CD4-positive, alpha-beta T cell (primary cell): ENCODE results near the gene PCDHGB5. TPM values are rescaled to one million over a fixed set of nuclear protein-coding genes. Genes with fewer than 3 reads are reported as not detected.
"Not testable (repeated sequence)": the region's sequence is repeated elsewhere in the genome, so short reads cannot be mapped to it uniquely, and the experiment has no call there.

Experiments used
- ATAC-seq: fragments of 200-7000 bp; cut with Tn5 transposase; one replicate; pipeline ENCODE4 v1.10.0; 2022; ENCODE audit warnings: mild to moderate bottlenecking; ENCODE audit not compliant: poor library complexity
- CTCF ChIA-PET: fragments of 350-600 bp; sonication (Branson Sonifier 250); formaldehyde crosslinking; loops from one replicate; lab custom pipeline; 2021; ENCODE audit warnings: antibody characterized with exemption, inconsistent platforms; lab: Charles Lee
- POLR2A ChIA-PET: fragments of 350-600 bp; sonication (Branson Sonifier 250); formaldehyde crosslinking; loops from one replicate; lab custom pipeline; 2021; ENCODE audit warnings: antibody characterized with exemption, inconsistent platforms; lab: Charles Lee
- DNase-seq, 14 experiments: peaks; one replicate each; pipeline ENCODE4 v3.0.0-alpha.2; 2013 to 2020; ENCODE audit warnings: mixed read lengths in 2 of 14
- H3K27ac ChIP-seq, 2 donors: one replicate each; pipeline versions ENCODE4 v1.5.1 to v1.7.0; 2013; ENCODE audit warnings: low read length in 2 of 2, low read depth in 1 of 2, mild to moderate bottlenecking in 1 of 2
- H3K27me3 ChIP-seq, 2 experiments: 1 replicate in 1 of 2; 2 replicates in 1 of 2; pipeline versions ENCODE4 v1.6.1 to v1.7.0; 2013; ENCODE audit warnings: low read length in 2 of 2, control low read depth in 1 of 2, mild to moderate bottlenecking in 1 of 2, moderate library complexity in 1 of 2; ENCODE audit not compliant: insufficient read depth in 2 of 2, control insufficient read depth in 1 of 2
- H3K36me3 ChIP-seq: one replicate; pipeline ENCODE4 v1.6.1; 2013; ENCODE audit warnings: low read length, control low read depth; ENCODE audit not compliant: insufficient read depth
- H3K4me1 ChIP-seq: one replicate; pipeline ENCODE4 v1.6.1; 2013; ENCODE audit warnings: low read length, control low read depth; ENCODE audit not compliant: insufficient read depth
- H3K4me3 ChIP-seq: one replicate; pipeline ENCODE4 v1.5.1; 2013; ENCODE audit warnings: mild to moderate bottlenecking, low read length, moderate library complexity
- H3K9me3 ChIP-seq, 2 experiments: 1 replicate in 1 of 2; 2 replicates in 1 of 2; pipeline versions ENCODE4 v1.6.1 to v1.7.0; 2013; ENCODE audit warnings: low read length in 2 of 2, mild to moderate bottlenecking in 2 of 2, control low read depth in 1 of 2, moderate library complexity in 1 of 2; ENCODE audit not compliant: control insufficient read depth in 1 of 2, insufficient read depth in 1 of 2
- H3K27ac Mint-ChIP-seq: one replicate; pipeline ENCODE4 v1.8.0; 2020; ENCODE audit warnings: mixed read lengths
- H3K27me3 Mint-ChIP-seq: one replicate; pipeline ENCODE4 v1.8.0; 2021; ENCODE audit warnings: mixed read lengths
- H3K36me3 Mint-ChIP-seq: one replicate; pipeline ENCODE4 v1.8.0; 2021; ENCODE audit warnings: low read depth, mixed read lengths
- H3K4me1 Mint-ChIP-seq: one replicate; pipeline ENCODE4 v1.8.0; 2021; ENCODE audit warnings: low read depth, mixed read lengths
- H3K4me3 Mint-ChIP-seq: one replicate; pipeline ENCODE4 v1.8.0; 2020; ENCODE audit warnings: mild to moderate bottlenecking, mixed read lengths
- H3K9me3 Mint-ChIP-seq: one replicate; pipeline ENCODE4 v1.8.0; 2020; ENCODE audit warnings: mixed read lengths
- intact Hi-C, 2 experiments: fragments of 100-400 bp; cut with DNase I in 1 of 2; cut with micrococcal nuclease in 1 of 2; formaldehyde crosslinking; loops; one replicate each; pipeline versions ENCODE4 v1.15.1 to v1.9.0; 2023 to 2025; cut with DNase I, micrococcal nuclease
- total RNA-seq, 174 experiments: library from RNA in 2 of 174; stranded (reverse) in 2 of 174; gene quantifications; one replicate each; pipeline ENCODE4 v1.2.3 and lab custom pipeline; 2021 to 2026
- TF ChIP-seq, protein P1 (sequence below): fragments of 200-600 bp; IDR thresholded peaks from one replicate; pipeline ENCODE4 v1.8.0; 2022; ENCODE audit warnings: antibody characterized with exemption, mild to moderate bottlenecking

Gene PCDHGB5
- total RNA-seq, 2 experiments from 2014 or later, result 0.14 to 0.20 TPM

DNA sequence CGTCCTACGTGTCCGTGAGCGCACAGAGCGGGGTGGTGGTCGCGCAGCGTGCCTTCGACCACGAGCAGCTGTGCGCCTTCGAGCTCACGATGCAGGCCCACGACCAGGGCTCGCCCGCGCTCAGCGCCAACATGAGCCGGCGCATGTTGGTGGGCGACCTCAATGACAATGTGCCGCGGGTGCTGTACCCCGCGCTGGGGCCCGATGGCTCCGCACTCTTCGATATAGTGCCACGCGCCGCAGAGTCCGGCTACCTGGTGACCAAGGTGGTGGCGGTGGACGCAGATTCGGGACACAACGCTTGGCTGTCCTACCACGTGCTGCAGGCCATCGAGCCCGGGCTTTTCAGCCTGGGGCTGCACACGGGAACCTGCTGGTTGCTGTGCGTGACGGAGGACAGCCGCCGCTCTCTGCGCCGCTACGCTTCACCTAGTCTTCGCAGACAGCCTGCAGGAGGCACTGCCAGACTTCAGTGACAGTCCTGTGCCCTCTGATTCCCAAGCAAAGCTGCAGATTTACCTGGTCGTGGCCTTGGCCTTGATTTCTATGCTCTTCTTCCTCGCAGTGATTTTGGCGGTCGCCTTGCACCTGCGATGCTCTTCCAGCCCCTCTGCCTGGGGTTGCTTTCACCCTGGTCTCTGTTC is 30.2 kb downstream of the PCDHGB5 start:
- Mint-ChIP-seq H3K27me3 (peaks cover 80% of the 10 kb centered on the region), H3K9me3 (peaks cover 22% of the 10 kb centered on the region), H3K36me3 (peaks cover 32% of the 10 kb centered on the region), H3K27ac (no peak overlapping the region), H3K4me1 (peaks cover 8% of the 10 kb centered on the region), H3K4me3 (no peak overlapping the region)
- Histone ChIP-seq H3K36me3 (no peaks in the 10 kb centered on the region), H3K9me3 (peaks cover 49 to 57% of the 10 kb centered on the region in 2 experiments), H3K27ac (no peak overlapping the region), H3K27me3 (peaks cover 64 to 83% of the 10 kb centered on the region in 2 experiments), H3K4me3 (no peak overlapping the region), H3K4me1 (peaks cover 6% of the 10 kb centered on the region)
- CTCF ChIA-PET, result no interaction called here
- POLR2A ChIA-PET, result no interaction called here
- DNase-seq (no peak), ATAC-seq (no peak)
- TF ChIP-seq, protein P1, sequence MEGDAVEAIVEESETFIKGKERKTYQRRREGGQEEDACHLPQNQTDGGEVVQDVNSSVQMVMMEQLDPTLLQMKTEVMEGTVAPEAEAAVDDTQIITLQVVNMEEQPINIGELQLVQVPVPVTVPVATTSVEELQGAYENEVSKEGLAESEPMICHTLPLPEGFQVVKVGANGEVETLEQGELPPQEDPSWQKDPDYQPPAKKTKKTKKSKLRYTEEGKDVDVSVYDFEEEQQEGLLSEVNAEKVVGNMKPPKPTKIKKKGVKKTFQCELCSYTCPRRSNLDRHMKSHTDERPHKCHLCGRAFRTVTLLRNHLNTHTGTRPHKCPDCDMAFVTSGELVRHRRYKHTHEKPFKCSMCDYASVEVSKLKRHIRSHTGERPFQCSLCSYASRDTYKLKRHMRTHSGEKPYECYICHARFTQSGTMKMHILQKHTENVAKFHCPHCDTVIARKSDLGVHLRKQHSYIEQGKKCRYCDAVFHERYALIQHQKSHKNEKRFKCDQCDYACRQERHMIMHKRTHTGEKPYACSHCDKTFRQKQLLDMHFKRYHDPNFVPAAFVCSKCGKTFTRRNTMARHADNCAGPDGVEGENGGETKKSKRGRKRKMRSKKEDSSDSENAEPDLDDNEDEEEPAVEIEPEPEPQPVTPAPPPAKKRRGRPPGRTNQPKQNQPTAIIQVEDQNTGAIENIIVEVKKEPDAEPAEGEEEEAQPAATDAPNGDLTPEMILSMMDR, result no peak
- intact Hi-C loops, result no loop called here

DNA sequence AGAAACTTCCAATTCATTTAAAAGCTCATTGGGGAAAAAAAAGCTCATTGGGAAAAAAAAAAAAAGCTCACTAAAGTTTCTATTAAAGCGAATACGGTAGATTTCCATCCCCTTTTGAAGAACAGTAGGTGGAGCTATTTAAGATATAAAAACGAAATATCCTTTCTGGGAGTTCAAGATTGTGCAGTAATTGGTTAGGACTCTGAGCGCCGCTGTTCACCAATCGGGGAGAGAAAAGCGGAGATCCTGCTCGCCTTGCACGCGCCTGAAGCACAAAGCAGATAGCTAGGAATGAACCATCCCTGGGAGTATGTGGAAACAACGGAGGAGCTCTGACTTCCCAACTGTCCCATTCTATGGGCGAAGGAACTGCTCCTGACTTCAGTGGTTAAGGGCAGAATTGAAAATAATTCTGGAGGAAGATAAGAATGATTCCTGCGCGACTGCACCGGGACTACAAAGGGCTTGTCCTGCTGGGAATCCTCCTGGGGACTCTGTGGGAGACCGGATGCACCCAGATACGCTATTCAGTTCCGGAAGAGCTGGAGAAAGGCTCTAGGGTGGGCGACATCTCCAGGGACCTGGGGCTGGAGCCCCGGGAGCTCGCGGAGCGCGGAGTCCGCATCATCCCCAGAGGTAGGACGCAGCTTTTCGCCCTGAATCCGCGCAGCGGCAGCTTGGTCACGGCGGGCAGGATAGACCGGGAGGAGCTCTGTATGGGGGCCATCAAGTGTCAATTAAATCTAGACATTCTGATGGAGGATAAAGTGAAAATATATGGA is 32.8 kb downstream of the PCDHGB5 start, which contains the start of gene PCDHGA12:
Gene PCDHGA12 (plus strand): TSS at position 176 of the 782 bp plus-strand sequence. CDS start 253 bp downstream, at position 429.
- H3K9me3 Mint-ChIP-seq, result peaks cover 25% of the 10 kb centered on the region
- peak within 1 kb of the TSS; percentile 69 for H3K4me3 Mint-ChIP-seq
- H3K27me3 ChIP-seq, result peaks cover 65 to 71% of the 10 kb centered on the region in 2 experiments

DNA sequence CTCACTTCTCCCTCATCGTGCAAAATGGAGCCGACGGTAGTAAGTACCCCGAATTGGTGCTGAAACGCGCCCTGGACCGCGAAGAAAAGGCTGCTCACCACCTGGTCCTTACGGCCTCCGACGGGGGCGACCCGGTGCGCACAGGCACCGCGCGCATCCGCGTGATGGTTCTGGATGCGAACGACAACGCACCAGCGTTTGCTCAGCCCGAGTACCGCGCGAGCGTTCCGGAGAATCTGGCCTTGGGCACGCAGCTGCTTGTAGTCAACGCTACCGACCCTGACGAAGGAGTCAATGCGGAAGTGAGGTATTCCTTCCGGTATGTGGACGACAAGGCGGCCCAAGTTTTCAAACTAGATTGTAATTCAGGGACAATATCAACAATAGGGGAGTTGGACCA is 33.5 kb downstream of the PCDHGB5 start:
- no peak for ATAC-seq
- intact Hi-C loops, result no loop called here
- no peak overlapping the region for H3K27ac ChIP-seq
- H3K9me3 ChIP-seq, result peaks cover 37 to 52% of the 10 kb centered on the region in 2 experiments
- H3K27ac Mint-ChIP-seq, result no peak overlapping the region
- H3K27me3 Mint-ChIP-seq, result peaks cover 80% of the 10 kb centered on the region
- no peaks in the 10 kb centered on the region for H3K36me3 ChIP-seq
- ChIA-PET CTCF (interaction anchor here (1.3 to 1.6 kb wide), 3 partner anchors 61 to 133 kb away, joined by 3 to 4 read pairs (median 3); partner anchors contain the start of gene PCDHGB3), POLR2A (no interaction called here)
- H3K4me3 Mint-ChIP-seq, result peak overlapping the region; percentile 51
- H3K27me3 ChIP-seq, result peaks cover 59 to 64% of the 10 kb centered on the region in 2 experiments
- H3K4me1 ChIP-seq, result peaks cover 6% of the 10 kb centered on the region
- H3K9me3 Mint-ChIP-seq, result peaks cover 25% of the 10 kb centered on the region
- peaks cover 8% of the 10 kb centered on the region for H3K4me1 Mint-ChIP-seq
- DNase-seq, result no peak
- peaks cover 29% of the 10 kb centered on the region for H3K36me3 Mint-ChIP-seq
- H3K4me3 ChIP-seq, result peak overlapping the region; percentile 10
- TF ChIP-seq, protein P1, result no peak

More for the DNA sequence above, 32.8 kb downstream of the PCDHGB5 start, which contains the start of gene PCDHGA12:
- ATAC-seq (no peak), DNase-seq (peak in 3 of 14 experiments; percentile 31 to 42 (median 39))
- POLR2A ChIA-PET, result no interaction called here
- H3K27ac ChIP-seq, result no peak within 1 kb of the TSS
- H3K9me3 ChIP-seq, result peaks cover 41 to 56% of the 10 kb centered on the region in 2 experiments
- TF ChIP-seq, protein P1, result no peak
- Mint-ChIP-seq H3K27ac (no peak within 1 kb of the TSS), H3K4me1 (peaks cover 8% of the 10 kb centered on the region), H3K36me3 (peaks cover 29% of the 10 kb centered on the region), H3K27me3 (peaks cover 81% of the 10 kb centered on the region)
- intact Hi-C loops, result no loop called here
- H3K4me3 ChIP-seq, result peak within 1 kb of the TSS; percentile 10
- CTCF ChIA-PET, result interaction anchor here (1.3 to 1.6 kb wide), 3 partner anchors 60 to 133 kb away, joined by 3 to 4 read pairs (median 3); partner anchors contain the start of gene PCDHGB3
- H3K36me3 ChIP-seq, result no peaks in the 10 kb centered on the region
- H3K4me1 ChIP-seq, result peaks cover 6% of the 10 kb centered on the region

DNA sequence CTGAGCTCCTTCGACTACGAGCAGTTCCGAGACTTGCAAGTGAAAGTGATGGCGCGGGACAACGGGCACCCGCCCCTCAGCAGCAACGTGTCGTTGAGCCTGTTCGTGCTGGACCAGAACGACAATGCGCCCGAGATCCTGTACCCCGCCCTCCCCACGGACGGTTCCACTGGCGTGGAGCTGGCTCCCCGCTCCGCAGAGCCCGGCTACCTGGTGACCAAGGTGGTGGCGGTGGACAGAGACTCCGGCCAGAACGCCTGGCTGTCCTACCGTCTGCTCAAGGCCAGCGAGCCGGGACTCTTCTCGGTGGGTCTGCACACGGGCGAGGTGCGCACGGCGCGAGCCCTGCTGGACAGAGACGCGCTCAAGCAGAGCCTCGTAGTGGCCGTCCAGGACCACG is 34.6 kb downstream of the PCDHGB5 start:
- POLR2A ChIA-PET, intact Hi-C loops, H3K36me3 ChIP-seq, H3K4me1 Mint-ChIP-seq, DNase-seq, H3K4me3 Mint-ChIP-seq, CTCF ChIA-PET, ATAC-seq, H3K27ac Mint-ChIP-seq, H3K27ac ChIP-seq, H3K4me1 ChIP-seq, H3K4me3 ChIP-seq: not testable (repeated sequence)
- peaks cover 31 to 50% of the 10 kb centered on the region in 2 experiments for H3K9me3 ChIP-seq
- Mint-ChIP-seq H3K27me3 (peaks cover 80% of the 10 kb centered on the region), H3K36me3 (peaks cover 25% of the 10 kb centered on the region), H3K9me3 (peaks cover 25% of the 10 kb centered on the region)
- H3K27me3 ChIP-seq, result peaks cover 49 to 54% of the 10 kb centered on the region in 2 experiments
